ENCODE measurements around the gene GNGT1. TPM values are rescaled to one million over a fixed set of nuclear protein-coding genes. Genes with fewer than 3 reads are reported as not detected.

The GNGT1 gene
- total and polyA plus RNA-seq, 2 of the 8 experiments (the other 6 are each of a cell fraction or from before 2014, with no cell fraction given), result 0.26 TPM; not detected in 1

DNA sequence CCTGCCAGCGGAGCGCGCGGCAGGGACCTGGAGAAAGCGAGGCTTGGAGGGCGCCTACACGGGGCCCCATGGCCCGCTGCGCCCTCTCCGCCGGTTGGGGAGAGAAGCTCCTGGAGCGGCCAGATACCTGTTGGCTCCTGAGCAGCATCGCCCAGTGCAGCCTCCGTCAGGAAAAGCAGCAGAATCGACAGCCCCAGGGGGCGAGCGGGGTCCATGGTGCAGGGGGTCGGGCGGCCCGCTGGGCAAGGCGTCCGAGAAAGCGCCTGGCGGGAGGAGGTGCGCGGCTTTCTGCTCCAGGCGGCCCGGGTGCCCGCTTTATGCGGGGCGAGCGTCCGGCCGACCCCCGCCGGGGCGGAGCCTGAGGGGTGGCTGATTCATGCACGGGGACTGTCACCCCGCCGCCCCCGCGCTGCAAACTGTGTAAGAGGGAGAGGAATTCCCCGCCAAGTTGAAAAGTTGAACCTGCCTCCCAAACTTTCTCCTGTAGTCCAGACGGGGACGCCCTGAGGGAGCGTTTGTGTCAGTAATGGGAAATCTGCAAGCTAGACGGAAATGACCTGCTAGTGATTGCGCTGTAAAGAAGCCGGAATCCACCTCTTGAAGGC is 15.8 kb upstream of the GNGT1 start, which contains the start of gene TFPI2 (continued):
- TF ChIP-seq ZNF274 (IDR thresholded peaks at IDR 0.05; ENCODE audit: borderline replicate concordance, extremely low read depth, low read length), result no peak
- TF ChIP-seq JUN (IDR thresholded peaks at IDR 0.05; ENCODE audit: low read depth, low read length), result no peak
- no peak for TF ChIP-seq CREB1 (IDR thresholded peaks at IDR 0.05)
- TF ChIP-seq SIRT6 (IDR thresholded peaks at IDR 0.05; ENCODE audit: low read length), result no peak
- TF ChIP-seq RXRA (IDR thresholded peaks at IDR 0.05; ENCODE audit: insufficient read depth, low read depth, low read length), result no peak
- no peak for TF ChIP-seq MAX (IDR thresholded peaks at IDR 0.05)
- TF ChIP-seq GTF2F1 (IDR thresholded peaks at IDR 0.05; ENCODE audit: borderline replicate concordance, low read depth, low read length), result no peak
- TF ChIP-seq E2F6 (IDR thresholded peaks at IDR 0.05), result peak; percentile 10; the same call in 1 of the 2 replicates
- no peak for TF ChIP-seq KDM1A (IDR thresholded peaks at IDR 0.05; ENCODE audit: borderline replicate concordance, low read length)
- no peak for TF ChIP-seq ATF3 (IDR thresholded peaks at IDR 0.05; ENCODE audit: insufficient read depth, low read depth, low read length)
- TF ChIP-seq TEAD4 (IDR thresholded peaks at IDR 0.05; ENCODE audit: low read depth, low read length), result no peak
- no peak for TF ChIP-seq CTBP2 (IDR thresholded peaks at IDR 0.05; ENCODE audit: borderline replicate concordance, insufficient read depth, insufficient read length, low read length)
- TF ChIP-seq POLR2AphosphoS5 (IDR thresholded peaks at IDR 0.05; ENCODE audit: low read depth, low read length), result no peak
- no peak for TF ChIP-seq ATF2 (IDR thresholded peaks at IDR 0.05; ENCODE audit: low read length)
- TF ChIP-seq TAF7 (optimal IDR thresholded peaks at IDR 0.05; ENCODE audit: borderline replicate concordance, low read depth, low read length), result no peak
- 0 out of 2 replicates have a peak, but pooled peaks have one; percentile 33 for TF ChIP-seq SUZ12 (IDR thresholded peaks at IDR 0.05; ENCODE audit: low read length)
- peak; percentile 95 for TF ChIP-seq KDM4A (IDR thresholded peaks at IDR 0.05; ENCODE audit: low read depth, low read length, severe bottlenecking)
- TF ChIP-seq YY1 (IDR thresholded peaks at IDR 0.05; ENCODE audit: low read depth, low read length), result no peak
- 0 out of 2 replicates have a peak, but pooled peaks have one; percentile 40 for TF ChIP-seq SP1 (IDR thresholded peaks at IDR 0.05; ENCODE audit: low read depth, low read length)
- no peak for TF ChIP-seq SIX5 (IDR thresholded peaks at IDR 0.05; ENCODE audit: low read depth, low read length)
- TF ChIP-seq JUND (IDR thresholded peaks at IDR 0.05; ENCODE audit: low read length), result no peak
- TF ChIP-seq HDAC6 (IDR thresholded peaks at IDR 0.05; ENCODE audit: low read depth, low read length), result no peak
- no peak for TF ChIP-seq RBBP5 (IDR thresholded peaks at IDR 0.05; ENCODE audit: borderline replicate concordance, low read depth, low read length)
